HepG2 (cell line): ENCODE measurements around the gene UBAP1L. TPM values are rescaled to one million over a fixed set of nuclear protein-coding genes. Genes with fewer than 3 reads are reported as not detected.

Source experiments
- HOXA7 ChIP-seq: sonication (generic); formaldehyde crosslinking; IDR thresholded peaks from 2 replicates; pipeline ENCODE4 v1.8.1; 2022; ENCODE audit warnings: mild to moderate bottlenecking, missing genetic modification reagents, moderate library complexity
- POLR2A ChIP-seq, 2 experiments: IDR thresholded peaks; 2 replicates each; pipeline ENCODE4 v1.6.1; 2011; ENCODE audit warnings: low read depth in 2 of 2, low read length in 2 of 2, mild to moderate bottlenecking in 1 of 2, moderate library complexity in 1 of 2; ENCODE audit not compliant: insufficient read depth in 1 of 2
- RAD21 ChIP-seq: fragments of 450-650 bp; formaldehyde crosslinking; IDR thresholded peaks from 2 replicates; pipeline ENCODE4 v1.5.0; 2020; ENCODE audit warnings: mild to moderate bottlenecking
- SIX4 ChIP-seq: sonication (generic); formaldehyde crosslinking; IDR thresholded peaks from 2 replicates; pipeline ENCODE4 v1.4.0; 2020; ENCODE audit warnings: missing genetic modification reagents
- ZNF44 ChIP-seq: sonication (generic); formaldehyde crosslinking; IDR thresholded peaks from 2 replicates; pipeline ENCODE4 v1.5.1; 2020; ENCODE audit warnings: mild to moderate bottlenecking, missing genetic modification reagents
- ZNF83 ChIP-seq: sonication (generic); formaldehyde crosslinking; IDR thresholded peaks from 2 replicates; pipeline ENCODE4 v1.4.0; 2020; ENCODE audit warnings: missing genetic modification reagents, mild to moderate bottlenecking, borderline replicate concordance
- ZNF850 ChIP-seq: sonication (generic); formaldehyde crosslinking; conservative IDR thresholded peaks from 2 replicates; pipeline ENCODE4 v1.9.0; 2021; ENCODE audit warnings: mild to moderate bottlenecking, missing genetic modification reagents
- polyA plus RNA-seq, 8 experiments: library from polyadenylated mRNA; depleted of rRNA in 3 of 8; stranded (reverse) in 7 of 8; unstranded in 1 of 8; fragments of >200 nt; fragmentation: Illumina TruSeq in 4 of 8; extraction: Trizol in 4 of 8; gene quantifications; 2 replicates each; pipeline versions ENCODE4 v1.2.1 to v1.2.3, GENCODE V29; 2011 to 2016; ENCODE audit warnings: low read depth in 4 of 8, missing spikeins in 1 of 8, mixed read lengths in 1 of 8; ENCODE audit not compliant: insufficient read depth in 1 of 8
- total RNA-seq, 5 experiments: library from RNA; depleted of rRNA; stranded (reverse); fragments of >200 nt; fragmentation: Illumina TruSeq; extraction: Trizol; gene quantifications; 2 replicates each; pipeline ENCODE4 v1.2.3, GENCODE V29; 2016; ENCODE audit warnings: low read depth in 1 of 5
- TF ChIP-seq, protein P1 (sequence below): IDR thresholded peaks from 2 replicates; pipeline ENCODE4 v1.6.1; 2016; ENCODE audit warnings: mild to moderate bottlenecking
- TF ChIP-seq, protein P2 (sequence below): sonication (generic); formaldehyde crosslinking; IDR thresholded peaks from 2 replicates; pipeline ENCODE4 v1.5.1; 2020; ENCODE audit warnings: mild to moderate bottlenecking, missing genetic modification reagents, borderline replicate concordance
- TF ChIP-seq, protein P3 (sequence below), 2 experiments: sonication (generic) in 1 of 2; formaldehyde crosslinking in 1 of 2; IDR thresholded peaks; 2 replicates each; pipeline versions ENCODE4 v1.4.0 to v1.6.1; 2018 to 2020; ENCODE audit warnings: missing genetic modification reagents in 2 of 2, borderline replicate concordance in 1 of 2, low read depth in 1 of 2, mild to moderate bottlenecking in 1 of 2, missing biosample characterization in 1 of 2
- TF ChIP-seq, protein P4 (sequence below): sonication (generic); formaldehyde crosslinking; IDR thresholded peaks from 2 replicates; pipeline ENCODE4 v1.8.1; 2023; ENCODE audit warnings: mild to moderate bottlenecking, missing genetic modification reagents
- TF ChIP-seq, protein P5 (sequence below): sonication (generic); formaldehyde crosslinking; IDR thresholded peaks from 2 replicates; pipeline ENCODE4 v1.5.0; 2020; ENCODE audit warnings: mild to moderate bottlenecking, missing genetic modification reagents
- TF ChIP-seq, protein P6 (sequence below): sonication (generic); formaldehyde crosslinking; IDR thresholded peaks from 2 replicates; pipeline ENCODE4 v1.5.0; 2020; ENCODE audit warnings: mild to moderate bottlenecking, missing genetic modification reagents

The UBAP1L gene
- total and polyA plus RNA-seq, 2 of the 13 experiments (the other 11 are each of a cell fraction or from before 2014, with no cell fraction given): 0.86 to 1.4 TPM

DNA sequence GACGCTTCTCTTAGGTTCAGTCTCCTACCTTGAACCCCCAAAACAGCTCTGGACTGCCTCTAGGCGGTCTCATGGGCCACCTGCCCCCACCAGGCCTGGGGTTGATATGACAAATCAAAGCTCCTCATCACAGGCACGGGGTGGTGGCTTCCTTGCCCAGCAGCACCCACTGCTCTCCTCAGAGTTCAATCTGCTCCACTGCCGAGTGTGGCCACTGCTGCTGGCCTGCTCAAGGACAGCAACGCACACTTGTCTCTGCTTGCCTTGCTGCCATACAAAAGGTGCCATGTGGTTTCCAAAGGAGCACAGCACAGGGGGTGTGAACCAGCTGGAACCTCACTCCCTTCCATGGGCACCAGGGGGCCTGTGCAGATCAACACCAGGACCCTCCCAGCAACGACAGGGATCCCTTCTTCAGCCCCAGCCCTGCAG lies 28.3 kb downstream of the UBAP1L start (continued):
- TF ChIP-seq RAD21 (peak; percentile 4; the same call in 1 of the 2 replicates), POLR2A (IDR thresholded peaks at IDR 0.05; ENCODE audit: insufficient read depth in 1 of 2, low read depth in 2 of 2, low read length in 2 of 2) (no peak), HOXA7 (no peak), SIX4 (no peak), ZNF850 (CRISPR knock-in tag) (no peak), ZNF83 (CRISPR knock-in tag) (no peak), ZNF44 (CRISPR knock-in tag) (no peak)
- TF ChIP-seq, protein P1, sequence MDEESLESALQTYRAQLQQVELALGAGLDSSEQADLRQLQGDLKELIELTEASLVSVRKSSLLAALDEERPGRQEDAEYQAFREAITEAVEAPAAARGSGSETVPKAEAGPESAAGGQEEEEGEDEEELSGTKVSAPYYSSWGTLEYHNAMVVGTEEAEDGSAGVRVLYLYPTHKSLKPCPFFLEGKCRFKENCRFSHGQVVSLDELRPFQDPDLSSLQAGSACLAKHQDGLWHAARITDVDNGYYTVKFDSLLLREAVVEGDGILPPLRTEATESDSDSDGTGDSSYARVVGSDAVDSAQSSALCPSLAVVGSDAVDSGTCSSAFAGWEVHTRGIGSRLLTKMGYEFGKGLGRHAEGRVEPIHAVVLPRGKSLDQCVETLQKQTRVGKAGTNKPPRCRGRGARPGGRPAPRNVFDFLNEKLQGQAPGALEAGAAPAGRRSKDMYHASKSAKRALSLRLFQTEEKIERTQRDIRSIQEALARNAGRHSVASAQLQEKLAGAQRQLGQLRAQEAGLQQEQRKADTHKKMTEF (CRISPR knock-in tag): no peak
- TF ChIP-seq, protein P2, sequence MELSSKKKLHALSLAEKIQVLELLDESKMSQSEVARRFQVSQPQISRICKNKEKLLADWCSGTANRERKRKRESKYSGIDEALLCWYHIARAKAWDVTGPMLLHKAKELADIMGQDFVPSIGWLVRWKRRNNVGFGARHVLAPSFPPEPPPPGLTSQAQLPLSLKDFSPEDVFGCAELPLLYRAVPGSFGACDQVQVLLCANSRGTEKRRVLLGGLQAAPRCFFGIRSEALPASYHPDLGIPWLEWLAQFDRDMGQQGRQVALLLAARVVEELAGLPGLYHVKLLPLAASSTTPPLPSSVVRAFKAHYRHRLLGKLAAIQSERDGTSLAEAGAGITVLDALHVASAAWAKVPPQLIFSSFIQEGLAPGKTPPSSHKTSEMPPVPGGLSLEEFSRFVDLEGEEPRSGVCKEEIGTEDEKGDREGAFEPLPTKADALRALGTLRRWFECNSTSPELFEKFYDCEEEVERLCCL (CRISPR knock-in tag): no peak
- TF ChIP-seq, protein P3, sequence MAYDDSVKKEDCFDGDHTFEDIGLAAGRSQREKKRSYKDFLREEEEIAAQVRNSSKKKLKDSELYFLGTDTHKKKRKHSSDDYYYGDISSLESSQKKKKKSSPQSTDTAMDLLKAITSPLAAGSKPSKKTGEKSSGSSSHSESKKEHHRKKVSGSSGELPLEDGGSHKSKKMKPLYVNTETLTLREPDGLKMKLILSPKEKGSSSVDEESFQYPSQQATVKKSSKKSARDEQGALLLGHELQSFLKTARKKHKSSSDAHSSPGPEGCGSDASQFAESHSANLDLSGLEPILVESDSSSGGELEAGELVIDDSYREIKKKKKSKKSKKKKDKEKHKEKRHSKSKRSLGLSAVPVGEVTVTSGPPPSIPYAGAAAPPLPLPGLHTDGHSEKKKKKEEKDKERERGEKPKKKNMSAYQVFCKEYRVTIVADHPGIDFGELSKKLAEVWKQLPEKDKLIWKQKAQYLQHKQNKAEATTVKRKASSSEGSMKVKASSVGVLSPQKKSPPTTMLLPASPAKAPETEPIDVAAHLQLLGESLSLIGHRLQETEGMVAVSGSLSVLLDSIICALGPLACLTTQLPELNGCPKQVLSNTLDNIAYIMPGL (CRISPR knock-in tag; IDR thresholded peaks at IDR 0.05; ENCODE audit: borderline replicate concordance in 1 of 2, low read depth in 1 of 2): 0 out of 4 replicates have a peak, but pooled peaks of 1 of the 2 experiments have one; percentile 8
- TF ChIP-seq, protein P4, sequence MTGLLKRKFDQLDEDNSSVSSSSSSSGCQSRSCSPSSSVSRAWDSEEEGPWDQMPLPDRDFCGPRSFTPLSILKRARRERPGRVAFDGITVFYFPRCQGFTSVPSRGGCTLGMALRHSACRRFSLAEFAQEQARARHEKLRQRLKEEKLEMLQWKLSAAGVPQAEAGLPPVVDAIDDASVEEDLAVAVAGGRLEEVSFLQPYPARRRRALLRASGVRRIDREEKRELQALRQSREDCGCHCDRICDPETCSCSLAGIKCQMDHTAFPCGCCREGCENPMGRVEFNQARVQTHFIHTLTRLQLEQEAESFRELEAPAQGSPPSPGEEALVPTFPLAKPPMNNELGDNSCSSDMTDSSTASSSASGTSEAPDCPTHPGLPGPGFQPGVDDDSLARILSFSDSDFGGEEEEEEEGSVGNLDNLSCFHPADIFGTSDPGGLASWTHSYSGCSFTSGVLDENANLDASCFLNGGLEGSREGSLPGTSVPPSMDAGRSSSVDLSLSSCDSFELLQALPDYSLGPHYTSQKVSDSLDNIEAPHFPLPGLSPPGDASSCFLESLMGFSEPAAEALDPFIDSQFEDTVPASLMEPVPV: no peak
- TF ChIP-seq, protein P5, sequence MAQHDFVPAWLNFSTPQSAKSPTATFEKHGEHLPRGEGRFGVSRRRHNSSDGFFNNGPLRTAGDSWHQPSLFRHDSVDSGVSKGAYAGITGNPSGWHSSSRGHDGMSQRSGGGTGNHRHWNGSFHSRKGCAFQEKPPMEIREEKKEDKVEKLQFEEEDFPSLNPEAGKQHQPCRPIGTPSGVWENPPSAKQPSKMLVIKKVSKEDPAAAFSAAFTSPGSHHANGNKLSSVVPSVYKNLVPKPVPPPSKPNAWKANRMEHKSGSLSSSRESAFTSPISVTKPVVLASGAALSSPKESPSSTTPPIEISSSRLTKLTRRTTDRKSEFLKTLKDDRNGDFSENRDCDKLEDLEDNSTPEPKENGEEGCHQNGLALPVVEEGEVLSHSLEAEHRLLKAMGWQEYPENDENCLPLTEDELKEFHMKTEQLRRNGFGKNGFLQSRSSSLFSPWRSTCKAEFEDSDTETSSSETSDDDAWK (CRISPR knock-in tag): no peak
- TF ChIP-seq, protein P6, sequence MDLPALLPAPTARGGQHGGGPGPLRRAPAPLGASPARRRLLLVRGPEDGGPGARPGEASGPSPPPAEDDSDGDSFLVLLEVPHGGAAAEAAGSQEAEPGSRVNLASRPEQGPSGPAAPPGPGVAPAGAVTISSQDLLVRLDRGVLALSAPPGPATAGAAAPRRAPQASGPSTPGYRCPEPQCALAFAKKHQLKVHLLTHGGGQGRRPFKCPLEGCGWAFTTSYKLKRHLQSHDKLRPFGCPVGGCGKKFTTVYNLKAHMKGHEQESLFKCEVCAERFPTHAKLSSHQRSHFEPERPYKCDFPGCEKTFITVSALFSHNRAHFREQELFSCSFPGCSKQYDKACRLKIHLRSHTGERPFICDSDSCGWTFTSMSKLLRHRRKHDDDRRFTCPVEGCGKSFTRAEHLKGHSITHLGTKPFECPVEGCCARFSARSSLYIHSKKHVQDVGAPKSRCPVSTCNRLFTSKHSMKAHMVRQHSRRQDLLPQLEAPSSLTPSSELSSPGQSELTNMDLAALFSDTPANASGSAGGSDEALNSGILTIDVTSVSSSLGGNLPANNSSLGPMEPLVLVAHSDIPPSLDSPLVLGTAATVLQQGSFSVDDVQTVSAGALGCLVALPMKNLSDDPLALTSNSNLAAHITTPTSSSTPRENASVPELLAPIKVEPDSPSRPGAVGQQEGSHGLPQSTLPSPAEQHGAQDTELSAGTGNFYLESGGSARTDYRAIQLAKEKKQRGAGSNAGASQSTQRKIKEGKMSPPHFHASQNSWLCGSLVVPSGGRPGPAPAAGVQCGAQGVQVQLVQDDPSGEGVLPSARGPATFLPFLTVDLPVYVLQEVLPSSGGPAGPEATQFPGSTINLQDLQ: peak; percentile 35; the same call in 1 of the 2 replicates
